ENCODE measurements around the gene HSPA5. TPM values are rescaled to one million over a fixed set of nuclear protein-coding genes. Genes with fewer than 3 reads are reported as not detected.

Gene HSPA5
- total and polyA plus RNA-seq, 10 of the 15 experiments (the other 5 are each of a cell fraction or from before 2014, with no cell fraction given) = 39.8 to 517 (median 105) TPM

DNA sequence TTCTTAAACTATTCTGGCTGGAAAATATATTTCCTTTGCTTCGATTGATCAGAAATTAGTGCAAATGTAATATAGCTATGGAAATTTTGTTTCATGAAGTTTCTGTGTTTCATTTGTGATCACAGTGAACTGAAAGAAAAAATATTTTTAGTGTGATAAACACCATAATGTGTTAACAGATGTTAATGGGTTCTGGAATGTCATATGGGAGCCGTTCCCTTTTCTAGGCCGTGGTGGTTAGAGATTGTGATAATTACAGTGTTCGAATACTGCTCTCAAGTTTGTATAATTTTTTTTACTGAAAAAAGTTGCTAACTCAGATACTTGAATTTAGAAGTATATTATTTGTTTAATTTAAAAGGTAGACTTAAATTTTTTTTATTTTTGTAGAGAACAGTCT lies 39.8 kb upstream of the HSPA5 start:
- Histone ChIP-seq H4K20me1 (ENCODE audit: control insufficient read depth, insufficient read depth) (no peaks in the 10 kb centered on the region), H3K4me3 (no peak overlapping the region), H3K9me3 (replicated peaks; ENCODE audit: control insufficient read depth, insufficient read depth, low read length) (no peaks in the 10 kb centered on the region), H3K4me1 (ENCODE audit: control insufficient read depth, insufficient read depth, low read length) (no peaks in the 10 kb centered on the region), H2AFZ (ENCODE audit: control insufficient read depth, low read depth, low read length) (no peak overlapping the region), H3K79me2 (ENCODE audit: control insufficient read depth, insufficient read depth, low read length) (peaks cover 23% of the 10 kb centered on the region), H3K4me2 (ENCODE audit: control insufficient read depth, insufficient read depth) (no peak overlapping the region), H3K36me3 (ENCODE audit: control insufficient read depth in 2 of 2, insufficient read depth in 2 of 2, low read length in 1 of 2) (no peaks in the 10 kb centered on the region; a peak in 2 of 4 replicates), H3K9ac (ENCODE audit: control insufficient read depth, insufficient read depth, low read length) (no peak overlapping the region), H3K27me3 (replicated peaks in 1 of 2; ENCODE audit: control insufficient read depth in 2 of 2, insufficient read depth in 2 of 2, low read length in 1 of 2) (no peaks in the 10 kb centered on the region), H3K27ac (ENCODE audit: control insufficient read depth, insufficient read depth) (no peak overlapping the region)
- CTCF ChIA-PET = no interaction called here
- BruUV-seq (replicated peaks) = no TSS peak
- ATAC-seq (no peak), FAIRE-seq (no peak), DNase-seq (ENCODE audit: low read depth, low spot score) (no peak)
- TF ChIP-seq MEF2B (IDR thresholded peaks at IDR 0.05; ENCODE audit: partially characterized antibody, poor library complexity, severe bottlenecking) = no peak
- TF ChIP-seq MEF2A (IDR thresholded peaks at IDR 0.05; ENCODE audit: insufficient read depth, low read depth, low read length) = no peak
- TF ChIP-seq TARDBP (IDR thresholded peaks at IDR 0.05; ENCODE audit: borderline replicate concordance) = no peak
- no peak for TF ChIP-seq KLF5 (IDR thresholded peaks at IDR 0.05; ENCODE audit: partially characterized antibody)
- TF ChIP-seq CHD2 (IDR thresholded peaks at IDR 0.05; ENCODE audit: borderline replicate concordance, low read depth, low read length) = no peak
- no peak for TF ChIP-seq NRF1 (conservative IDR thresholded peaks at IDR 0.05; ENCODE audit: low read depth, low read length)
- no peak for TF ChIP-seq FOXM1 (IDR thresholded peaks at IDR 0.05; ENCODE audit: low read depth, low read length)
- 100% methylated on average over 4 of the region's 4 CpGs for WGBS (ENCODE audit: insufficient coverage, insufficient replicate concordance, low lambda C conversion rate, missing lambda C conversion rate)
- POLR2A ChIA-PET = interaction anchor here (0.6 to 1.3 kb wide), 2 partner anchors 15 to 39 kb away, joined by 3 to 8 read pairs; no protein-coding TSS in a partner anchor
- in situ Hi-C loops (cut with MboI) = no loop called here
- RAD21 ChIA-PET (ENCODE audit: unreplicated experiment) = no interaction called here
- SMC1A ChIA-PET (ENCODE audit: uncharacterized antibody, unreplicated experiment) = interaction anchor here (1.0 kb wide), 1 partner anchor 12 kb away, joined by 3 read pairs; no protein-coding TSS in a partner anchor
- intact Hi-C loops (cut with micrococcal nuclease; ENCODE audit: unreplicated experiment) = no loop called here

DNA sequence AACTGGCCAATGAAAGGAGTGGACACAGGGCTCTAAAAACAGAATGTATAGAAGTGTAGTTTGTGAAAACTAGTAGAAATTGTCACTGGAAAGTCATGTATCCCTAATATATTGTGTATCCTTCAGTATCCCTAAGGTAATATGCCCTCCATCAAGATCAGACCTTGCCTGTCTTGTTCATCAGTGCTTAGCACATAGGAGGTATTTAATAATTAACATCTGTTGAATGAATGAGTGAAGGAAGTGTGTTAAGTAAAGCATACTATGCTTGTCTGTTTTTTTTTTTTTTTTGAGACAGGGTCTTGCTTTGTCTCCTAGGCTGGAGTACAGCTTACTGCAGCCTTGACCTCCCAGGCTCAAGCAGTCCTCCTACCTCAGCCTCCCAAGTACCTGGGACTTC lies 36.3 kb upstream of the HSPA5 start:
- no peaks in the 10 kb centered on the region for H4K20me1 ChIP-seq (ENCODE audit: control insufficient read depth, insufficient read depth)
- no peak overlapping the region for H2AFZ ChIP-seq (ENCODE audit: control insufficient read depth, low read depth, low read length)
- H3K4me3 ChIP-seq = no peak overlapping the region
- DNase-seq (ENCODE audit: low read depth, low spot score) (no peak), ATAC-seq (no peak), FAIRE-seq (peak; percentile 13)
- H3K4me2 ChIP-seq (ENCODE audit: control insufficient read depth, insufficient read depth) = no peak overlapping the region
- intact Hi-C loops (cut with micrococcal nuclease; ENCODE audit: unreplicated experiment) = no loop called here
- no peaks in the 10 kb centered on the region for H3K27me3 ChIP-seq (replicated peaks in 1 of 2; ENCODE audit: control insufficient read depth in 2 of 2, insufficient read depth in 2 of 2, low read length in 1 of 2)
- no peaks in the 10 kb centered on the region; a peak in 1 of 4 replicates for H3K36me3 ChIP-seq (ENCODE audit: control insufficient read depth in 2 of 2, insufficient read depth in 2 of 2, low read length in 1 of 2)
- in situ Hi-C loops (cut with MboI) = no loop called here
- H3K27ac ChIP-seq (ENCODE audit: control insufficient read depth, insufficient read depth) = no peak overlapping the region
- ChIA-PET RAD21 (ENCODE audit: unreplicated experiment) (interaction anchor here (1.0 kb wide), 1 partner anchor 41 kb away, joined by 5 read pairs; no protein-coding TSS in a partner anchor), CTCF (interaction anchor here (0.7 to 1.0 kb wide), 2 partner anchors 22 to 905 kb away, joined by 3 read pairs; no protein-coding TSS in a partner anchor), SMC1A (ENCODE audit: uncharacterized antibody, unreplicated experiment) (interaction anchor here (0.6 to 1.7 kb wide), 2 partner anchors 12 to 14 kb away, joined by 3 to 5 read pairs; no protein-coding TSS in a partner anchor), POLR2A (interaction anchor here (0.6 kb wide), 1 partner anchor 34 kb away, joined by 3 read pairs; no protein-coding TSS in a partner anchor)
- no TSS peak for BruUV-seq (replicated peaks)
- no peak overlapping the region for H3K9ac ChIP-seq (ENCODE audit: control insufficient read depth, insufficient read depth, low read length)
- H3K79me2 ChIP-seq (ENCODE audit: control insufficient read depth, insufficient read depth, low read length) = peaks cover 33% of the 10 kb centered on the region
- H3K4me1 ChIP-seq (ENCODE audit: control insufficient read depth, insufficient read depth, low read length) = no peaks in the 10 kb centered on the region
- no peaks in the 10 kb centered on the region for H3K9me3 ChIP-seq (replicated peaks; ENCODE audit: control insufficient read depth, insufficient read depth, low read length)
- TF ChIP-seq HCFC1 (IDR thresholded peaks at IDR 0.05; ENCODE audit: low read length) = no peak
